ENCODE results near the gene USP38.

DNA sequence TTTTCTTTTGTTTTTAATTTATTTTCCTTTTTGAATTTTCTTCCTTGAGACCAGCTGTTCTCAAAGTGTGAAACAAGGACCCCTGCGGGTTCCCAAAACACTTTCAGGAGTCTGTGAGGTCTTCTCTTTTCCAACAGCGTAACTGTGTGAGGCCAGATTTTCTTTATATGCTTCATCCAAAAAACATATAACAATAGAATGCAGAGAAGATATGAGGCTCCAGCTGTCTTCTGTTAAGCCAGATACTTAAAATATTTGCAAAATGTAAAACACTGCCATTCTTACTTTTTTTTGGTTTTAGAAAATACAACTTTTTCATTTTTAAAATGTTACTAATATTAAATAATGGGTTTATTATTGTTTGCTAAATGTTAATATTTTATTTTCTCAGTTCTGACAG, 27.8 kb downstream of the USP38 start:
- TF ChIP-seq POLR2A (IDR thresholded peaks at IDR 0.05; ENCODE audit: low read length) (no peak), GATA1 (IDR thresholded peaks at IDR 0.05; ENCODE audit: low read depth, low read length) (no peak)

All from erythroblast (primary cell).